Esophagus squamous epithelium (tissue), 4 donors: ENCODE data around the gene PTPRJ.

Experiments
- POLR2A ChIP-seq, 4 donors: fragments of 450-650 bp; IDR thresholded peaks; one replicate each; pipeline ENCODE4 v1.6.1; 2017; ENCODE audit warnings: antibody characterized with exemption in 4 of 4, mild to moderate bottlenecking in 4 of 4, moderate library complexity in 3 of 4
- TF ChIP-seq, protein P1 (sequence below), 6 experiments: fragments of 450-650 bp in 4 of 6; fragments of 200-600 bp in 2 of 6; sonication (generic) in 2 of 6; IDR thresholded peaks; one replicate each; pipeline ENCODE4 v1.5.1; 2016 to 2019; ENCODE audit warnings: antibody characterized with exemption in 6 of 6, mild to moderate bottlenecking in 4 of 6, moderate library complexity in 4 of 6

DNA sequence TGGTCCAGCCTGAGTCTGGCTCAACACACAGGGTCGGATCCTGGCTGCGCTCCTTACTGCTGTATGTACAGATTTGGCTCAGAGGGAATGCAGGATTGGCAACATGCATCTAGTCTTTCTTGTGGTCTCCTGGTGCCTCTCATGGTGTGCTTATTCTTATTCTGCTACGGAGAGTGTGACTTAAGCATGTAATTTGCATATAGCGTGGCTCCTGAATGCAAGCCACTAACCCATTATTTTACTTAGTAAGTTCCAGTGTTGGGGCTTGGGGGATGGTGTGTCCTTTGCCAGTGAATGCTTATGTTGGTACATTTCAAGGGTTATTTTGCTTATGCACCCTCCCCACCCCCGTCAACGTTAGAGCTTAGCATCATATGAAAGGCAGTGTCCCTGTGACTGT, 51.2 kb downstream of the PTPRJ start:
- TF ChIP-seq, protein P1, sequence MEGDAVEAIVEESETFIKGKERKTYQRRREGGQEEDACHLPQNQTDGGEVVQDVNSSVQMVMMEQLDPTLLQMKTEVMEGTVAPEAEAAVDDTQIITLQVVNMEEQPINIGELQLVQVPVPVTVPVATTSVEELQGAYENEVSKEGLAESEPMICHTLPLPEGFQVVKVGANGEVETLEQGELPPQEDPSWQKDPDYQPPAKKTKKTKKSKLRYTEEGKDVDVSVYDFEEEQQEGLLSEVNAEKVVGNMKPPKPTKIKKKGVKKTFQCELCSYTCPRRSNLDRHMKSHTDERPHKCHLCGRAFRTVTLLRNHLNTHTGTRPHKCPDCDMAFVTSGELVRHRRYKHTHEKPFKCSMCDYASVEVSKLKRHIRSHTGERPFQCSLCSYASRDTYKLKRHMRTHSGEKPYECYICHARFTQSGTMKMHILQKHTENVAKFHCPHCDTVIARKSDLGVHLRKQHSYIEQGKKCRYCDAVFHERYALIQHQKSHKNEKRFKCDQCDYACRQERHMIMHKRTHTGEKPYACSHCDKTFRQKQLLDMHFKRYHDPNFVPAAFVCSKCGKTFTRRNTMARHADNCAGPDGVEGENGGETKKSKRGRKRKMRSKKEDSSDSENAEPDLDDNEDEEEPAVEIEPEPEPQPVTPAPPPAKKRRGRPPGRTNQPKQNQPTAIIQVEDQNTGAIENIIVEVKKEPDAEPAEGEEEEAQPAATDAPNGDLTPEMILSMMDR (IDR thresholded peaks at IDR 0.05): no peak
- no peak for TF ChIP-seq POLR2A (IDR thresholded peaks at IDR 0.05)
